ENCODE results near the gene PIGN.

The PIGN gene

DNA sequence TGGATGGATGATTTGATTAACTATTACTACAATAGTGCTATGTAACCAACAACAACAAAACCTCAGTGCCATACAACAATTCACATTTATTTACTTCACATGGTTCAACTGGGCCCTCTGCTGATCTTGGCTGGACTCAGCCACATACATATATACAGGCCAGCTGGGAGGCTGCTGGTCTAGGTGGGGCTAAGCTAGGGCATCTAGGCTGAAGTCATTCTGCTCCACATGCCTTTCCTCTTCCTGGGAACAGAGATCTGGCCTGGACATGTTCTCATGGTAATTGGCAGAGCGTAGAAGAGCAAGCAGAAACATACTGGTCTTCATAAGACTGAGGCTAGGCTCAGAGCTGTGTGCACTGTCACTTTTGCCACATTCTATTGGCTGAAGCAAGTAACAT lies 191.2 kb downstream of the PIGN start:
- no peak for FAIRE-seq

DNA sequence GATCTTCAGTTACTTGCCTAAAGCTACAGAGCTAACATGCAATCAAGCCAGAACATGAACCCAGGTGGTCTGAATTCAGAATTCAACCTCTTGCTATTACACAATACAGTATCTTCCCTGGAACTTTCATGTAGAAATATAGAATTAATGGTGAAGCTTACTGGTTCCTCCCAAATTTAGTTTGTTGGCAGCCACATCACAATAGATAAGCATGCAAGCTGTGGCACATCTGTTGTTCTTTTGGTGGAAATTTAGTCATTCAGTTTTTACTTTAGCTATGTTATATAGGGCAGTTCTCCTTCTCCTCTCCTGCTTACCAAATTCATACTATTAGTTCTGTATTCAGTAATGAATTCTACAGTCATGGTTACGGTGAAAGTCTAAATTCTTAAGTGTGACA lies 193.0 kb downstream of the PIGN start:
- no peak for FAIRE-seq

- FAIRE-seq: no peak
Measured at GRCh38 chr18:61992923-61993322, 193.9 kb downstream of the PIGN start.

DNA sequence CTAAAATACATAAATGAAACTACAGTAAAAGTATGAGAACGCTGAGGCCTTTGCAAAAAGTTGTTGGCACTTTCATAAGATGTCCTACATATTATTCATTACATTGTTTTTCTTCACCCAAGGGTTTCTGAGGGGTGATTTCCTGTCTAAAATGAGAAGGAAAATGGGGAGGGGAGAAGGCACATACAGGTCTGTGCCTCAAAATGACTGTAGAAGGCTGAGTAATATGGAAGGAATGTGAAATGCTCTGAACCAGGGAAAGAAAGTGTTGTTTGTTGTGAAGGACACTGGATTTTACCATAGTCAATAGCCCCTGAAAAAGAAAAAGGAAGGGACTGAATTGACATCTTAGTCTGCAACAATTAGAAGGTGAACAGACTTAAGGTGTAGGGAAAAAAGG lies 194.6 kb downstream of the PIGN start:
- FAIRE-seq: no peak

DNA sequence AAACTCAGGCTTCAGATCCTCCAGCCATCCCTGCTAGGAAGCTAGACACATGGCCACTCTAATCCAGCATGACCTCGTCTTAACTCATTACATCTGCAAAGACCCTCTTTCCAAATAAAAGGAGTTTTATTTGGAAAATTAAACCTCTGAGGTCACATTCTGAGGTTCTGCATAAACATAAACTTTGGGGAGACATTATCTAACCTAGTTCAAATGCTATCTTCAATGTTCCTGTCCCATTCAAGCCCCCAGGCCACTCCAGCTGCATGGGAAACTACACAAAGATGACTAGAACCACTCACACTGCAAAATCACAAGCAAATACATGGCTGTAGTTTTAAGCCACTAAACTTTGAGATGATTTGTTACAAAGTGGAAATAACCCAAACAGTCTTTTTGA lies 195.0 kb downstream of the PIGN start:
- FAIRE-seq: no peak

DNA sequence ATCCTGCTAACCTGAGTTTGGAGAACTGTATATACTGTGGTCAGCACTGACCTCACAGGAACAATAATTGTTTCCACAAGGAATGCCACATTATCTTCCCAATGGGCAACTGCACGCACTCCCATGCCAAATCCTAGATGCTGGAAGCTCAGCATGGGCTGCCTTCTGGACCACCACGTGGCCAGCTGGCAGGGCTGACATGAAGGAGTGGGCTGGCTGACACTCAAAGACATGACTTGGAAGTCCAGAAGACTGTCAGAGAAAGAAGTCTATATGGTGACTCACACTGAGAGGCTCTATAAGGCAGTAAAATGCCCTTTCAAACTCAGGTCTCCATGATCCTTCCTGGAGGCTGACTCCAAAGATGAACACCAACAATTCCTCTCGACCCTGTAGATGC lies 195.7 kb downstream of the PIGN start:
- no peak for FAIRE-seq

Measured in colon (tissue), 2 donors.